Effector memory CD4-positive, alpha-beta T cell (primary cell): ENCODE results near the gene TUBB1.
A peak's percentile ranks its signal among the peaks of the same experiment; 100 is the strongest.

Experiments
- DNase-seq, 3 donors: peaks; one replicate each; pipeline ENCODE4 v3.0.0-alpha.2; 2020
- H3K27ac ChIP-seq: 2 replicates; pipeline ENCODE4 v1.7.0; 2013; ENCODE audit warnings: mild to moderate bottlenecking, low read length, moderate library complexity; ENCODE audit not compliant: insufficient read depth, poor library complexity, severe bottlenecking
- H3K27me3 ChIP-seq: replicated peaks from 2 replicates; pipeline ENCODE4 v1.7.0; 2013; ENCODE audit warnings: mild to moderate bottlenecking, low read length; ENCODE audit not compliant: insufficient read depth, control insufficient read depth, poor library complexity, severe bottlenecking
- H3K36me3 ChIP-seq: 2 replicates; pipeline ENCODE4 v1.7.0; 2013; ENCODE audit warnings: mild to moderate bottlenecking, low read length, moderate library complexity; ENCODE audit not compliant: control insufficient read depth, insufficient read depth
- H3K4me1 ChIP-seq: 2 replicates; pipeline ENCODE4 v1.7.0; 2013; ENCODE audit warnings: low read length, mild to moderate bottlenecking; ENCODE audit not compliant: control insufficient read depth, insufficient read depth, poor library complexity, severe bottlenecking
- H3K4me3 ChIP-seq: 2 replicates; pipeline ENCODE4 v1.7.0; 2013; ENCODE audit warnings: low read length, low read depth, mild to moderate bottlenecking; ENCODE audit not compliant: insufficient read depth, poor library complexity, severe bottlenecking
- H3K9me3 ChIP-seq: 2 replicates; pipeline ENCODE4 v1.7.0; 2013; ENCODE audit warnings: mild to moderate bottlenecking, low read length, moderate library complexity; ENCODE audit not compliant: control insufficient read depth

TUBB1 gene

GRCh38 chr20:59030911-59031563 is 11.8 kb downstream of the TUBB1 start:
- Histone ChIP-seq H3K27me3 (no peaks in the 10 kb centered on the region), H3K9me3 (no peaks in the 10 kb centered on the region), H3K36me3 (peaks cover 40% of the 10 kb centered on the region), H3K4me1 (peaks cover 24% of the 10 kb centered on the region), H3K4me3 (peak overlapping the region; percentile 87), H3K27ac (peak overlapping the region; percentile 84)
- no peak for DNase-seq

GRCh38 chr20:59031564-59032022 is 12.4 kb downstream of the TUBB1 start:
- H3K27me3 ChIP-seq: no peaks in the 10 kb centered on the region
- H3K4me1 ChIP-seq: peaks cover 24% of the 10 kb centered on the region
- peak overlapping the region; percentile 84 for H3K27ac ChIP-seq
- no peaks in the 10 kb centered on the region for H3K9me3 ChIP-seq
- peaks cover 40% of the 10 kb centered on the region for H3K36me3 ChIP-seq
- peak in 2 of 3 donors; percentile 11 to 23 for DNase-seq
- peak overlapping the region; percentile 87 for H3K4me3 ChIP-seq

DNA sequence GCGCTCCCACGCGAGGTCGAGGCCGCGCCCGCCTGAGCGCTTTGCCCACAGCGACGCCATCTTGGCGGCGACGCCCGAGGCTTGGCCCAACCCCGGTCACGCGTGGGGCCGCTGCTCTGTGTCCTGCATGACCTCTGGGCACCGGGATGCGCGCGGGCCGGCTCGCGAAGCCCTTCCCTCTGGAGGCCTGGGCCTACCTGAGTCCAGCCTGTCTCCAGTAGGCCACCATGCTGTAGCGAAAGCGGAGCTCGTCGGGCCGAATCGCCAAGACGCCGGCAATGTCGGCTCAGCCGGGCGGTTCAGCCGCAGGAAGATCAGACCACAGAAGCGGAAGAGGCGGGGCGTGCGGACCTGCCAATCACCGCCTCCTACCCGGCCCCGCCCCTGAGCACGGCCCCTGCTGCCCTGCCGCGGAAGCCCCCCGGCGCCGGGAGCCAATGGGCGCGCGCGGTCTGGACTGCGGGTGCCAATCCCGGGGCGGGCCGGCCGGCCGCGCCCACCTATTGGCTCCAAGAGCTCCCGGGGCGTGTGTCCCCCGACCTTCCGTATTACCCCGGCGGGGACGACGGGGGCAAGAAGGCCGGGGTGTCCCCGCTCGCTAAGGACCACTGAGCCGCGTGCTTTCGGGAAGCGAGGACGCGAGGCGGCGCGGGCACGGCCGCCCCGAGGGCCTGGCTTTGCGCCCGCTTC is 12.9 kb downstream of the TUBB1 start, which contains the start of gene ATP5F1E:
ATP5F1E (minus strand) TSS at position 313 of the 690 bp plus-strand sequence; CDS start at position 229, 84 bp downstream.
- Histone ChIP-seq H3K27ac (peak within 1 kb of the TSS; percentile 84), H3K27me3 (no peaks in the 10 kb centered on the region), H3K4me1 (peaks cover 24% of the 10 kb centered on the region), H3K4me3 (peak within 1 kb of the TSS; percentile 87), H3K36me3 (peaks cover 41% of the 10 kb centered on the region), H3K9me3 (no peaks in the 10 kb centered on the region)
- peak; percentile 94 to 95 (median 95) for DNase-seq

GRCh38 chr20:59032713-59033059 is 13.5 kb downstream of the TUBB1 start:
- Histone ChIP-seq H3K4me3 (peak overlapping the region; percentile 87), H3K36me3 (peaks cover 41% of the 10 kb centered on the region), H3K27ac (peak overlapping the region; percentile 84), H3K9me3 (no peaks in the 10 kb centered on the region), H3K27me3 (no peaks in the 10 kb centered on the region), H3K4me1 (peaks cover 24% of the 10 kb centered on the region)
- no peak for DNase-seq

GRCh38 chr20:59033093-59033492 is 13.9 kb downstream of the TUBB1 start:
- H3K4me3 ChIP-seq: peak overlapping the region; percentile 87
- DNase-seq: no peak
- peaks cover 41% of the 10 kb centered on the region for H3K36me3 ChIP-seq
- H3K27me3 ChIP-seq: no peaks in the 10 kb centered on the region
- no peaks in the 10 kb centered on the region for H3K9me3 ChIP-seq
- peaks cover 24% of the 10 kb centered on the region for H3K4me1 ChIP-seq
- peak overlapping the region; percentile 84 for H3K27ac ChIP-seq

DNA sequence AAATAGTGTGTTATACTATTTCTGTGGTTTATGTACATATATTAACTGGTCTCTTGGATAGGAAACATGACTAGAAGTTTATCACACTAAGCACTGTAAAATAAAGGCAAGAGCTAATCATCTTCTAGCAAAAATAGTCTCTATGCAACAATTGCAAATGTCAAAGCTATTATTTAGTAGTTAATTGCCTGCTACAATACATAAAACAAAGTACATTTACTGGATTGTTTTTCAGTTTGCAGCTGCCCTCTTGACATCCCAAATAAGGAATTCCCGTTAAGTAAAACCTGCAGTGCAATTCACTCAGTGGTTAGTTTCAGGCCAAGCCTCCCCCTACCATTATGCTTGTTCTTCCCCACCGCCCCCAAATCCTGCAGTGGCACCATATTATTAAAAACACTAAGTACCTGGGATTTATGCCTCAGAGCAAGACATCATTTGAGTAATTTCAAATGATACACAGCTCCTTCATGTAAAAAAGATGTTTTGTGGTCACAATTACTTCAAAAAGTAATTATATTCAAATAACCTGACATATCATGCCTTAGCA is 14.5 kb downstream of the TUBB1 start:
- peaks cover 22% of the 10 kb centered on the region for H3K4me1 ChIP-seq
- no peak overlapping the region for H3K4me3 ChIP-seq
- H3K36me3 ChIP-seq: peaks cover 42% of the 10 kb centered on the region
- H3K27me3 ChIP-seq: no peaks in the 10 kb centered on the region
- DNase-seq: no peak
- H3K9me3 ChIP-seq: no peaks in the 10 kb centered on the region
- no peak overlapping the region for H3K27ac ChIP-seq

DNA sequence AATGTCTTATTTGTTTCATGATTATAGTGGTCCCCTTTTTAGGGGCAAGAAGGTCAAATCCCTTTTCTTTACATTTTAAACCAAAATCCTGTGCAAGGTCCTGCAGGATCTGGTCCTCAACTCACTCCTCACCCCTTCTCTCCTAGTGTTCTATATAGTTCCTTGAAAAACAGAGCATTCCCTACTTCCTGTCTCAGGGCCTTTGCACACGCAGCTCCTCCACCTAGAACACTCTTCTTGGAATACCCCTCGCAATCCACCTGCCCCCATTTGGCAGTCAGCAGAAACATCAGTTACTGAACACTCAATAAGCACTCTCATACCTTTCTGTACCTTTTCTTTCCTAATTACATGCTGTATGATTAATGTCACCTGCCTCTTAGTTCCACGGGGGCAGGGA is 16.2 kb downstream of the TUBB1 start:
- Histone ChIP-seq H3K27me3 (no peaks in the 10 kb centered on the region), H3K27ac (no peak overlapping the region), H3K4me1 (peaks cover 12% of the 10 kb centered on the region), H3K4me3 (no peak overlapping the region), H3K9me3 (no peaks in the 10 kb centered on the region), H3K36me3 (peaks cover 34% of the 10 kb centered on the region)
- DNase-seq: no peak

DNA sequence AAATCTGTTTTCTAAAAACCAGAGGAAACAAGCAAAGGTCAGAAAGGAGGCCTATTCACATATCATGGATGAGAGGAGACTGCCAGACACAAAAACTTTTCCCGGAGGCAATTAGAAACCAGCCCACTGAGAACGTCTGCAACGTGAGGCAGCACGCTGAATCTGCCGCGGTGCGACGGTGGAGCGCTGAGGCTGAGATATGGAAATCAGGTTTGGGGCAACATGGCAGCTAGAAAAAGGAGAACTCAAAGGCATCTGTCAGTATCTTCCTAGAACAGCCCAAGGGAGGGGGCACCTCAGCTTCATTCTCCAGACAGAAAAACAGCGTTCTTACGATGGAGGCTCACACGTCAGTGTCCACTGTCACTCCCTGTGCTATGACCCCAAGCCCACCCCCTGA is 18.2 kb downstream of the TUBB1 start:
- Histone ChIP-seq H3K27me3 (no peaks in the 10 kb centered on the region), H3K36me3 (peaks cover 34% of the 10 kb centered on the region), H3K4me3 (no peak overlapping the region), H3K9me3 (no peaks in the 10 kb centered on the region), H3K4me1 (peaks cover 20% of the 10 kb centered on the region), H3K27ac (no peak overlapping the region)
- no peak for DNase-seq

- Histone ChIP-seq H3K4me1 (peaks cover 24% of the 10 kb centered on the region), H3K27ac (no peak overlapping the region), H3K36me3 (peaks cover 34% of the 10 kb centered on the region), H3K27me3 (no peaks in the 10 kb centered on the region), H3K4me3 (no peak overlapping the region), H3K9me3 (no peaks in the 10 kb centered on the region)
- no peak for DNase-seq
Observed at GRCh38 chr20:59039233-59039632, 20.0 kb downstream of the TUBB1 start.

DNA sequence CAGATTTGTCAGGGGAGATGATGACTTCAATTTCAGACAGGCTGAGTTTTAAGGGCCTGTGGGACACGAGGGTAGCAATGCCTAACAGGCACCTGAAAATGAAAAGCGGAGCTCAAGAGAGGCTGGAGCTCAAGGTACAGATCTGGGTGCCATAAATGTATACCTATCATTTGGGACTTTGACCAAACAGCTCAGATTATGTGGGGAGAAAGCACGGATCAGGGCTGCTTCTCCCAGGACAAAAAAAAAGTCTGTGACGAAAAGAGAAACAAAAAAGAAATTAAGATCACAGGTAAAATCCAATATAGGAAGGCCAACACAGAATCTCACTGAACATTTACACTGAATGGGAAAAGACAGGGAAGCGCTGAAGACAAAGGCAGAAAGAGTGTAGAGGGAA is 21.4 kb downstream of the TUBB1 start:
- Histone ChIP-seq H3K27ac (no peak overlapping the region), H3K4me3 (no peak overlapping the region), H3K27me3 (no peaks in the 10 kb centered on the region), H3K4me1 (peaks cover 24% of the 10 kb centered on the region), H3K9me3 (no peaks in the 10 kb centered on the region), H3K36me3 (peaks cover 26% of the 10 kb centered on the region)
- no peak for DNase-seq
